GM18907 (cell line): Measurements from ENCODE around the gene RBM10.

Experiments
- ATAC-seq: cut with Tn5 transposase; IDR thresholded peaks from one replicate; pipeline ENCODE4 v1.9.1; 2021; ENCODE audit warnings: mild to moderate bottlenecking, moderate library complexity; ENCODE audit not compliant: unreplicated experiment

The RBM10 gene

GRCh38 chrX:47194194-47194787 is 49.3 kb downstream of the RBM10 start:
- ATAC-seq, result no peak

DNA sequence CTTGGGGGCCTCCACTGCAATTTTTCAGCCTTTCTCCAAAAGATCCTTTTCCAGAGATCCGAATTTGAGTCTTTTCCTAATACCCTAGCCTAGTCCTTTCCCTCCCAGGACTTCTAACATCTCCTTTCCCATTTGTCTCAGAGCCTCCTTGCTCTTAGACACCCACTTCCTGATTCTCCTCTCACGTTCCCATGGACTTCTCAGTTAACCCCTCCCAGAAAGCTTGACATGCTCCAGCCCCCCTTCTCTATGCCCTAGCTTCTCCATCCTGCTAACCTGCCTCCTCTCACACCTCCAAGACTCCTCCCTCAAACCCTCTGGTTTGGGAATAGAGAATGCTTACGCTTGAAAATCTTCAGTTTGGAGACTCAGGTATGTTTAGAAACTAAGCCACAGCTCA is 51.1 kb downstream of the RBM10 start:
- ATAC-seq, result no peak

DNA sequence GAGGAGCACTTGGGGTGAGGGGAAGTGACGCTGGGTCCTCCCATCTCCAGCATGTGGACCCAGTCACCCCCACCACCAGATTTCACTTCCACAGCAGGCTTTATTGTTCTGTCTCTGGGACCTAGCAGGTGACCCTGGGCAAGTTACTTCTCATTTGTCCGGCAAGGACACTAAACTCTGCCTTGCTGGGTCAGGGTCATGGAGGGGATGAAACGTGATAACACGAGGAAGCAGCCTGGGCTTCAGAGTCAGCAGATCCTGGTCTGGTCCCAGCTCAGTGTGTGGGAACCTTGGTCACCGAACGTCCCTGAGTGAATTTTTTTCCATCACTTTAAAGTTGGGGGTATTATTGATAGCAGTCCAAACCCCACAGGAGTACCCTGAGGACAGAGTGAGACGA is 52.5 kb downstream of the RBM10 start:
- no peak for ATAC-seq

GRCh38 chrX:47198026-47198686 is 53.1 kb downstream of the RBM10 start:
- ATAC-seq, result no peak

DNA sequence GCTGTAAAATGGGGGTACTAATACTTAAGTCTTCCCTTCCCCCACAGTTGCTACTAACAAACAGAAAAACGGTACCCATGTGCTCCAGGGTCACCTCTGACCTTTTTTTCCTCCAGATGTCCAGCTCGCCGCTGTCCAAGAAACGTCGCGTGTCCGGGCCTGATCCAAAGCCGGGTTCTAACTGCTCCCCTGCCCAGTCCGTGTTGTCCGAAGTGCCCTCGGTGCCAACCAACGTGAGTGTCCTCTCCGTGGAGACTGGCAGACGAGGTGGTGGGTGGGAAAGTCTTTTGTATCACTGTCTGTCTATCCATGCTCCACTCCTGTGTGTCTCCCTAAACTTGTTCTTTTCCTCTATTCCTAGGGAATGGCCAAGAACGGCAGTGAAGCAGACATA is 53.7 kb downstream of the RBM10 start:
- ATAC-seq, result no peak

- no peak for ATAC-seq
These were observed 54.3 kb downstream of the RBM10 start for GRCh38 chrX:47199286-47199685.

DNA sequence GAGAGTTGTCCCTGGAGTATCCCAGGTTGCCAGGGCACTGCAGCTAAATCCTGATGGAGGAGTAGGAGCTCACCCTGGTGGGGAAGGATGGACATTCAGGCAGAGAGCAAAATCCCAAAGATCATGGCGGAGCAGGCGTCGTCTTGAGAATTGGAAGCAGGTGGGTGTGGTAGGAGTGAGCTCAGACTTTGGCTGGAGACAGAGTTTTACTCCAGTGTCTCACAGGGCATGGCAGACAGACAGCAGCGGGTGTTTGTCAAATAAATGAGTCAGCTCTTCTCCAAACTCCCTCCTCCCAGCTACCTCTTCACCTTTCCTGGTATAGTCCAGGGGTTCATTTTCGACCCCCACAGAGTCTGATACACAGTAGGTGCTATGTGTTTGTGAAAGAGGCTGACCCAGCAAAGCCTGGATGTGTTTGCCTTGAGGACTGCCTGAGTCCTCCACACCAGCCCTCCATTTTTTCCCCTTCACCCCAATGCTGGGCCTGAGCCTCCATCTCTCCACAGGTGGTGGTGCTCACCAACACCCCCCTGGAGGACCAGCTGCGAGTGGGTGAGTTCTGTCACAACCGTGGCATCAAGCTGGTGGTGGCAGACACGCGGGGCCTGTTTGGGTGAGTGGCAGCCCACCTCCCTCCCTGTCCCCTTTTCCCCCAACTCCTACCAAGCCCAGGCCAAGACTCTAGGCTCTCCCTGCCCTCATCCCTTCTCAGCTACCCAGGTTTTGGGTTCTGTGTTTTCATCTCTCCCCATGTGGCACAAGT is 55.5 kb downstream of the RBM10 start:
- no peak for ATAC-seq

DNA sequence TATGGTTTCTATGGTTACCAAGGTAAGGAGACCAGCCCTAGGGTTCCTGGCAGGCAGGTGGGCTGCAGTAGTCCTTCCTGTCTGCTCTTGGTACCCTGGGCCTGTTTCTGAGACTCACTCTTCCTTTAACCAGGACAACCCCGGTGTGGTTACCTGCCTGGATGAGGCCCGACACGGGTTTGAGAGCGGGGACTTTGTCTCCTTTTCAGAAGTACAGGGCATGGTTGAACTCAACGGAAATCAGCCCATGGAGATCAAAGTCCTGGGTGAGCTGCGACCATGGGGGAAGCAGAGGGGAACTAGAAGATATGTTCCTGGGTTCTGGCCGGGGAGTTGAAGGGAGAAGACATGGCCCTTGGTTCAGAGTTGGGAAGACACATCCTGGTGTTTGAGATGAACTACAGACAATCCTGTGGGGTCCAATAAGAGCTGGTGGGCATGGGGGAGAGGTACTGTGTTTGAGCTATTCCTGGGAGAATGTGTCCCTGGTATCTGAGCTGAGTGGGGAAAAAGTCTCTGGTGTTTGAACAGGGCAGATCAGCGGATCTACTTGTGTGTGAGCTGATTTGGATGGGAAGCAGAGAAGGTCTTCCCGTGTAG is 56.4 kb downstream of the RBM10 start:
- no peak for ATAC-seq

- ATAC-seq, result no peak
These were observed 57.3 kb downstream of the RBM10 start for GRCh38 chrX:47202316-47202715.

DNA sequence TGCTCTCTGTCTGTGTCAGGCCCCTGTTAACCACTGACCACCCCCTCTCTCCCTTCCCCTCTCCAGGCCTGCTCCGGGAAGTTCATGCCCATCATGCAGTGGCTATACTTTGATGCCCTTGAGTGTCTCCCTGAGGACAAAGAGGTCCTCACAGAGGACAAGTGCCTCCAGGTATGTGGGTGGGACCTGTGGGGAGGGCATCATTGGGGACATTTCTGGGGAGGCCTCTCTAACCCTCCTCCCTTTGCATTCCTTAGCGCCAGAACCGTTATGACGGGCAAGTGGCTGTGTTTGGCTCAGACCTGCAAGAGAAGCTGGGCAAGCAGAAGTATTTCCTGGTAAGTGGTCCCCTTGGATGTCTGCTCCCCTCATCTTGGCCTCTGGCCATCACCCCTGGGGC is 57.9 kb downstream of the RBM10 start:
- no peak for ATAC-seq

DNA sequence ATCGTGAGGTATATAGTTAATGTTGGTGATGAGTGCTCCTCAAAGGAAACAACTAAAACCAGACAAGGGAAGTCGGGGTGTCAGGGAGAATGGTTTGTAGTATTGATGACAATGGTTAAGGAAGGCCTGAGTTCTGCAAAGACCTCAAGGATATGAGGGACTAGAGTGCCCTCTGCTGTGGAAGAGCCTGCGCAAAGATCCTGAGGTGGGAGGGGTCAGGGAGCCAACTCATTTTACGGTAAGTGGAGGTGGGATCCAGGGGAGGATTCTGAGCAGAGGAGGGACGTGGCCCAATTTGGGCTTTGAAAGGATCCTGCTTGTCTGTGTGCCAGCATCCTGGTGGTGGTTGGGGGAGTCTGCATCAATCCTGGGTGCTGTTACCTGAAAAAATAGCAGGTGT is 59.9 kb downstream of the RBM10 start:
- ATAC-seq, result no peak

DNA sequence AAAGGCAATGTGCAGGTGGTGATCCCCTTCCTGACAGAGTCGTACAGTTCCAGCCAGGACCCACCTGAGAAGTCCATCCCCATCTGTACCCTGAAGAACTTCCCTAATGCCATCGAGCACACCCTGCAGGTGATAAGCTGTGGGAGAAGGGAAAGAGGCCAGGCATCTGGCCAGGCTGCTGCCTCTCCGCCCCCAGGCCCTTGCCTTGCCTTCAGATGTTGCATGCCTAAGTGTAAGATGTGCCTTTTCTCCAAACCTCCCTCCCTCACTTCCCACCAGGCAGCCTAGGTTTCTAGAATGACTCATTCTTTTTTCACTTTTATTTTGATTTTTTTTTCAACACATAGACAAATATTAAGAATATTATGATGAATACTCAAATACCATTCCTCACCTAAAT is 61.3 kb downstream of the RBM10 start:
- ATAC-seq, result no peak

DNA sequence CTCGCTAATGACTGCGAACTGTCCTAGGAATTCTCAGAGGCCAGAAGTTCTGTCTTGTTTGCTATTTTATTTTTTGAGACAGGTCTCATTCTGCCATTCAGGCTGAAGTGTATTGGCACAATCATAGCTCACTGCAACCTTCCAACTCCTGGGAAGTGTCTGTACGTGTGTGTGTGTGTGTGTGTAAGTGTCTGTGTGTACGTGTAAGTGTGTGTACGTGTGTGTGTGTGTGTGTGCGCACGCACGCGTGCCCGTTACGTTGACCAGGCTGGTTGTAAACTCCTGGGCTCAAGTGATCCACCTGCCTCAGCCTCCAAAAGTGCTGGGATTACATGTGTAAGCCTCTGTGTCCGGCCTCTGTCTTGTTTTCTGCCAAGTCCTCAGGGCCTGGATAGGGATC is 63.1 kb downstream of the RBM10 start:
- ATAC-seq, result no peak

GRCh38 chrX:47209508-47210238 is 64.7 kb downstream of the RBM10 start:
- ATAC-seq, result no peak

- no peak for ATAC-seq
These were observed 65.8 kb downstream of the RBM10 start for GRCh38 chrX:47210661-47211425.

DNA sequence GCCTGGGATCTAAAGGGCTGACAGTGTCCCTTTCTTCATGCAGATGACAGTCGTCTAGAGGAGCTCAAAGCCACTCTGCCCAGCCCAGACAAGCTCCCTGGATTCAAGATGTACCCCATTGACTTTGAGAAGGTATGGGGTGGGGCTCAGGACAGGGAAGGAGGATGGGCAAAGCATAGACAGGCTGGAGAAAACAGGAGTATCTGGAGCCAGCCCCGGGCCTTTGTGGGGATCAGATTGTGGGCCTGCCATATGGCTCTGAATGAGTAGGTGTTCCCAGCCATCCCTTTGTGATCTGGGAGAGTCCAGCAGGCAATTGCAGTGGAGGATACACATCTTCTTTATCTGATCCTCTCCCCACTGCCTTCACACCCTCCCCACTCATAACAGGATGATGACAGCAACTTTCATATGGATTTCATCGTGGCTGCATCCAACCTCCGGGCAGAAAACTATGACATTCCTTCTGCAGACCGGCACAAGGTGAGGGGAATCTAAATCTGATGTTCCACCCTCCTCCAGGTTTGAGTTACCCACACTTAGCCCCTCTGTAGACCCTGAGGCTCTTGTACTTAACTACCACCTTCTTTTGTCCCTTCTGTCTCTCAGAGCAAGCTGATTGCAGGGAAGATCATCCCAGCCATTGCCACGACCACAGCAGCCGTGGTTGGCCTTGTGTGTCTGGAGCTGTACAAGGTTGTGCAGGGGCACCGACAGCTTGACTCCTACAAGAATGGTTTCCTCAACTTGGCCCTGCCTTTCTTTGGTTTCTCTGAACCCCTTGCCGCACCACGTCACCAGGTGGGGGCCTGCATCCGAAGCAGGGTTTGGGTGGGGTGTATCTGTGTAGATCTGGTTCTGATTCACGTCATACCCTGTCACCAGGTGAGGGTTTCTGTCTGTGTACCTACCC is 67.6 kb downstream of the RBM10 start:
- ATAC-seq, result no peak

DNA sequence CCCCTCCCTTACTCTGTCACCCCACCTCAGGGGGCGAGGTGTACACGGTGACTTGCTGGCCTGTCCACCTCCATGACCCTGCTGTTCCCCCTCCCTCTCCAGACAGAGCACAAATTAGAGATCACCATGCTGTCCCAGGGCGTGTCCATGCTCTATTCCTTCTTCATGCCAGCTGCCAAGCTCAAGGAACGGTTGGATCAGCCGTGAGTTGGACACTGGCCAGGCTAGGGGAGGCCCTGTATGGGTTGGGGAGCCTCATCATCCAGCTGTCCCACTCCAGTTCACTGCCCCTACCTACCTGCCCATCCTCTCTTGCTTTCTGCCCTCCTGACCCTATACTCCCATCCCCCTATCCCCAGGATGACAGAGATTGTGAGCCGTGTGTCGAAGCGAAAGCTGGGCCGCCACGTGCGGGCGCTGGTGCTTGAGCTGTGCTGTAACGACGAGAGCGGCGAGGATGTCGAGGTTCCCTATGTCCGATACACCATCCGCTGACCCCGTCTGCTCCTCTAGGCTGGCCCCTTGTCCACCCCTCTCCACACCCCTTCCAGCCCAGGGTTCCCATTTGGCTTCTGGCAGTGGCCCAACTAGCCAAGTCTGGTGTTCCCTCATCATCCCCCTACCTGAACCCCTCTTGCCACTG is 69.5 kb downstream of the RBM10 start:
- no peak for ATAC-seq

DNA sequence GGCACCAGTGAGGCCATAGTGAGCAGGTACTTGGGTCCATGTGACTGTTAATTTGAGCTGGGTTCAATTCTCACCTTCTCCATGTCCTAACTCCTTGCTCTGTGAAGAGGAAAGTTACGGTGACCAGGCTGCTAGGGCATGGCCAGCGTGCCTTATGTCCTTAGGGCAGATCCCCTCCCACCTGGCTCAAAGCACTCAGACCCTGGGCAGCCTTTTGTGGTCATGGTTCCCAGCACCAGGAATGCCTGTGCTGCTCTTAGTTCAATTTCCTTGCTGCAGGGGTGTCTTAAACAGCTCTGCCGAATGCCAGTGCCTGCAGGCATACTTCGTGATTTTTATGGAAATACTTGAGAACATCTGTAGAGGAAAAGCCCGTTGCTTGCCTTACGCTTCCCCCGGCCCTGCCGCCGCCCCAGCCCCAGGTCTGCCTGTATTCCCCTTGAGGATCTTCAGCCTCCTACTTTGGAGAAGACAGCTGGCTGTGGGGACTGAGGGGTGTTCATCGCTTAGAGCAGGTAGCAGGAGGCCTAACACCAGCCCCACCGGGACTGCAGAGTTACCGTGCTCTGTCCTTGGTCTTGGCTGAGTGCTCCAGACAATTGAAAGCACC is 70.4 kb downstream of the RBM10 start:
- ATAC-seq, result no peak
